NCI-H2107 treated with DMSO at 0.1 percent for 48 hours (cell line): ENCODE measurements around the gene AHSA1.

Source experiments
- DNase-seq: peaks from one replicate; lab custom pipeline; 2025; ENCODE audit not compliant: unreplicated experiment; lab: John Stamatoyannopoulos, UW

The AHSA1 gene

GRCh38 chr14:77507762-77508161, 49.9 kb downstream of the AHSA1 start:
- DNase-seq = no peak

- DNase-seq = no peak
Measured at GRCh38 chr14:77508249-77508648, 50.4 kb downstream of the AHSA1 start.

- DNase-seq = no peak
Measured at GRCh38 chr14:77508876-77509275, 51.0 kb downstream of the AHSA1 start.

- DNase-seq = no peak
Measured at GRCh38 chr14:77509366-77509765, 51.5 kb downstream of the AHSA1 start.

- DNase-seq = no peak
Measured at GRCh38 chr14:77511486-77512162, 53.7 kb downstream of the AHSA1 start.

- DNase-seq = no peak
Measured at GRCh38 chr14:77516126-77516525, 58.2 kb downstream of the AHSA1 start.
